K562 (cell line): Measurements from ENCODE around the gene ECI2. TPM values are rescaled to one million over a fixed set of nuclear protein-coding genes. Genes with fewer than 3 reads are reported as not detected.
A peak's percentile ranks its signal among the peaks of the same experiment; 100 is the strongest.

ENCODE experiments used
- ATF1 ChIP-seq, 2 experiments: fragments of 450-650 bp in 1 of 2; IDR thresholded peaks; 2 replicates each; pipeline ENCODE4 v1.6.1; 2016; ENCODE audit warnings: missing compliant biosample characterization in 1 of 2, missing genetic modification characterization in 1 of 2
- CEBPZ ChIP-seq: fragments of 150-350 bp; IDR thresholded peaks from 2 replicates; pipeline ENCODE4 v1.6.1; 2014; ENCODE audit warnings: low read depth, mild to moderate bottlenecking, low read length, borderline replicate concordance
- CXXC5 ChIP-seq: fragments of 250-450 bp; sonication (Bioruptor Pico); IDR thresholded peaks from 2 replicates; pipeline ENCODE4 v1.8.0; 2022; ENCODE audit warnings: inconsistent platforms, mild to moderate bottlenecking, moderate library complexity
- EZH2 ChIP-seq: IDR thresholded peaks from 2 replicates; pipeline ENCODE4 v1.6.1; 2012; ENCODE audit warnings: low read depth, mild to moderate bottlenecking, inconsistent platforms, low read length, borderline replicate concordance
- FOXJ3 ChIP-seq: sonication (generic); formaldehyde crosslinking; IDR thresholded peaks from 2 replicates; pipeline ENCODE4 v1.4.0; 2020; ENCODE audit warnings: mild to moderate bottlenecking, missing genetic modification reagents
- HNRNPL ChIP-seq: fragments of 200-400 bp; formaldehyde crosslinking; IDR thresholded peaks from 2 replicates; pipeline ENCODE4 v1.6.1; 2017; ENCODE audit warnings: low read depth, mild to moderate bottlenecking, low read length
- MEIS2 ChIP-seq: fragments of 450-650 bp; IDR thresholded peaks from 2 replicates; pipeline ENCODE4 v1.6.1; 2014; ENCODE audit warnings: mild to moderate bottlenecking; ENCODE audit not compliant: partially characterized antibody
- MIER1 ChIP-seq: fragments of 450-650 bp; IDR thresholded peaks from 2 replicates; pipeline ENCODE4 v1.6.1; 2016; ENCODE audit warnings: antibody characterized with exemption, mild to moderate bottlenecking, low read depth
- NCOA6 ChIP-seq: fragments of 450-650 bp; IDR thresholded peaks from 2 replicates; pipeline ENCODE4 v1.6.1; 2017; ENCODE audit warnings: mild to moderate bottlenecking
- NR1H2 ChIP-seq: sonication (generic); formaldehyde crosslinking; IDR thresholded peaks from 2 replicates; pipeline ENCODE4 v1.4.0; 2020; ENCODE audit warnings: mild to moderate bottlenecking, missing genetic modification reagents
- OTX1 ChIP-seq: fragments of 450-650 bp; formaldehyde crosslinking; IDR thresholded peaks from 2 replicates; pipeline ENCODE4 v1.4.0; 2022; ENCODE audit warnings: mild to moderate bottlenecking
- RBM25 ChIP-seq: fragments of 200-400 bp; formaldehyde crosslinking; IDR thresholded peaks from 2 replicates; pipeline ENCODE4 v1.6.1; 2018; ENCODE audit warnings: low read length, low read depth, moderate library complexity; ENCODE audit not compliant: severe bottlenecking
- SIRT6 ChIP-seq: IDR thresholded peaks from one replicate; pipeline ENCODE4 v1.6.1; 2012; ENCODE audit warnings: low read depth, mild to moderate bottlenecking, control low read depth, inconsistent platforms, low read length, moderate library complexity
- STAT5B ChIP-seq: fragments of 250-450 bp; sonication (Bioruptor Pico); IDR thresholded peaks from 2 replicates; pipeline ENCODE4 v1.8.0; 2021; ENCODE audit warnings: mild to moderate bottlenecking, inconsistent platforms
- TCFL5 ChIP-seq: fragments of 250-450 bp; sonication (Bioruptor Pico); conservative IDR thresholded peaks from 2 replicates; pipeline ENCODE4 v1.6.1; 2021; ENCODE audit warnings: mild to moderate bottlenecking, moderate library complexity, matching md5 sums
- THRAP3 ChIP-seq: fragments of 450-650 bp; IDR thresholded peaks from 2 replicates; pipeline ENCODE4 v1.6.1; 2016; ENCODE audit warnings: mild to moderate bottlenecking, inconsistent platforms, borderline replicate concordance
- ZNF224 ChIP-seq: sonication (generic); formaldehyde crosslinking; IDR thresholded peaks from 2 replicates; pipeline ENCODE4 v1.8.0; 2022; ENCODE audit warnings: mild to moderate bottlenecking, missing genetic modification reagents
- ZNF263 ChIP-seq: sonication (generic); formaldehyde crosslinking; IDR thresholded peaks from 2 replicates; pipeline ENCODE4 v1.8.0; 2022; ENCODE audit warnings: mild to moderate bottlenecking, missing genetic modification reagents, borderline replicate concordance
- ZNF551 ChIP-seq: fragments of 250-450 bp; sonication (Bioruptor Pico); IDR thresholded peaks from 2 replicates; pipeline ENCODE4 v1.5.0; 2021; ENCODE audit warnings: mild to moderate bottlenecking, moderate library complexity
- ZNF766 ChIP-seq: fragments of 200-800 bp; sonication (Bioruptor generic); conservative IDR thresholded peaks from 2 replicates; pipeline ENCODE4 v1.6.1; 2016; ENCODE audit warnings: missing genetic modification characterization, missing compliant biosample characterization
- ZZZ3 ChIP-seq: fragments of 450-650 bp; IDR thresholded peaks from 2 replicates; pipeline ENCODE4 v1.6.1; 2016; ENCODE audit warnings: antibody characterized with exemption, mild to moderate bottlenecking, moderate library complexity
- polyA plus RNA-seq, 8 experiments: library from polyadenylated mRNA; depleted of rRNA in 4 of 8; stranded (reverse) in 5 of 8; unstranded in 3 of 8; fragments of >200 nt; fragmentation: Nextera tagmentation in 2 of 8; fragmentation: Illumina TruSeq in 1 of 8; extraction: Ambion mirVana in 2 of 8; extraction: Trizol in 1 of 8; gene quantifications; 2 replicates each; pipeline versions ENCODE4 v1.2.1 to v1.2.3, GENCODE V29; 2011 to 2014; ENCODE audit warnings: inconsistent platforms in 1 of 8, missing spikeins in 1 of 8
- total RNA-seq, 7 experiments: library from RNA; depleted of rRNA in 6 of 7; stranded (reverse); fragments of >200 nt in 6 of 7; fragmentation: Illumina TruSeq in 2 of 7; extraction: Trizol in 2 of 7; gene quantifications; 2 replicates each; pipeline versions ENCODE4 v1.2.1 to v1.2.3, GENCODE V29; 2011 to 2021; ENCODE audit warnings: low replicate concordance in 1 of 7
- TF ChIP-seq, protein P1 (sequence below): fragments of 250-450 bp; sonication (Bioruptor Pico); IDR thresholded peaks from 2 replicates; pipeline ENCODE4 v1.4.0; 2020; ENCODE audit warnings: borderline replicate concordance
- TF ChIP-seq, protein P2 (sequence below): fragments of 250-450 bp; sonication (Bioruptor Pico); IDR thresholded peaks from 2 replicates; pipeline ENCODE4 v1.4.0; 2020; ENCODE audit warnings: mild to moderate bottlenecking, moderate library complexity

The ECI2 gene
- total and polyA plus RNA-seq, 9 of the 15 experiments (the other 6 are each of a cell fraction or from before 2014, with no cell fraction given): 80.7 to 377 (median 142) TPM

GRCh38 chr6:4176907-4177306 is 41.5 kb upstream of the ECI2 start (continued):
- TF ChIP-seq ZNF766 (peak; percentile 79; the same call in 1 of the 2 replicates), RBM25 (no peak), NCOA6 (no peak), SIRT6 (no peak), FOXJ3 (CRISPR knock-in tag) (no peak), ZNF224 (CRISPR knock-in tag) (no peak), HNRNPL (no peak), ZNF551 (no peak), NR1H2 (CRISPR knock-in tag) (no peak), TCFL5 (no peak), EZH2 (0 out of 2 replicates have a peak, but pooled peaks have one; percentile 71), ATF1 (CRISPR knock-in tag; IDR thresholded peaks at IDR 0.05) (no peak), ATF1 (tag; IDR thresholded peaks at IDR 0.05) (no peak), CXXC5 (CRISPR knock-in tag) (no peak), OTX1 (CRISPR knock-in tag) (no peak), CEBPZ (no peak), MEIS2 (peak; percentile 52), MIER1 (no peak), ZNF263 (CRISPR knock-in tag) (no peak), ZZZ3 (no peak), THRAP3 (no peak), STAT5B (CRISPR knock-in tag) (no peak)
- TF ChIP-seq, protein P1, sequence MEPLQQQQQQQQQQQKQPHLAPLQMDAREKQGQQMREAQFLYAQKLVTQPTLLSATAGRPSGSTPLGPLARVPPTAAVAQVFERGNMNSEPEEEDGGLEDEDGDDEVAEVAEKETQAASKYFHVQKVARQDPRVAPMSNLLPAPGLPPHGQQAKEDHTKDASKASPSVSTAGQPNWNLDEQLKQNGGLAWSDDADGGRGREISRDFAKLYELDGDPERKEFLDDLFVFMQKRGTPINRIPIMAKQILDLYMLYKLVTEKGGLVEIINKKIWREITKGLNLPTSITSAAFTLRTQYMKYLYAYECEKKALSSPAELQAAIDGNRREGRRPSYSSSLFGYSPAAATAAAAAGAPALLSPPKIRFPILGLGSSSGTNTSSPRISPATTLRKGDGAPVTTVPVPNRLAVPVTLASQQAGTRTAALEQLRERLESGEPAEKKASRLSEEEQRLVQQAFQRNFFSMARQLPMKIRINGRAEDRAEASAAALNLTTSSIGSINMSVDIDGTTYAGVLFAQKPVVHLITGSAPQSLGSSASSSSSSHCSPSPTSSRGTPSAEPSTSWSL: no peak
- TF ChIP-seq, protein P2, sequence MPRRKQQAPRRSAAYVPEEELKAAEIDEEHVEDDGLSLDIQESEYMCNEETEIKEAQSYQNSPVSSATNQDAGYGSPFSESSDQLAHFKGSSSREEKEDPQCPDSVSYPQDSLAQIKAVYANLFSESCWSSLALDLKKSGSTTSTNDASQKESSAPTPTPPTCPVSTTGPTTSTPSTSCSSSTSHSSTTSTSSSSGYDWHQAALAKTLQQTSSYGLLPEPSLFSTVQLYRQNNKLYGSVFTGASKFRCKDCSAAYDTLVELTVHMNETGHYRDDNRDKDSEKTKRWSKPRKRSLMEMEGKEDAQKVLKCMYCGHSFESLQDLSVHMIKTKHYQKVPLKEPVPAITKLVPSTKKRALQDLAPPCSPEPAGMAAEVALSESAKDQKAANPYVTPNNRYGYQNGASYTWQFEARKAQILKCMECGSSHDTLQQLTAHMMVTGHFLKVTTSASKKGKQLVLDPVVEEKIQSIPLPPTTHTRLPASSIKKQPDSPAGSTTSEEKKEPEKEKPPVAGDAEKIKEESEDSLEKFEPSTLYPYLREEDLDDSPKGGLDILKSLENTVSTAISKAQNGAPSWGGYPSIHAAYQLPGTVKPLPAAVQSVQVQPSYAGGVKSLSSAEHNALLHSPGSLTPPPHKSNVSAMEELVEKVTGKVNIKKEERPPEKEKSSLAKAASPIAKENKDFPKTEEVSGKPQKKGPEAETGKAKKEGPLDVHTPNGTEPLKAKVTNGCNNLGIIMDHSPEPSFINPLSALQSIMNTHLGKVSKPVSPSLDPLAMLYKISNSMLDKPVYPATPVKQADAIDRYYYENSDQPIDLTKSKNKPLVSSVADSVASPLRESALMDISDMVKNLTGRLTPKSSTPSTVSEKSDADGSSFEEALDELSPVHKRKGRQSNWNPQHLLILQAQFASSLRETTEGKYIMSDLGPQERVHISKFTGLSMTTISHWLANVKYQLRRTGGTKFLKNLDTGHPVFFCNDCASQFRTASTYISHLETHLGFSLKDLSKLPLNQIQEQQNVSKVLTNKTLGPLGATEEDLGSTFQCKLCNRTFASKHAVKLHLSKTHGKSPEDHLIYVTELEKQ: no peak
